CD8-positive, alpha-beta memory T cell (primary cell): ENCODE data around the gene PIBF1. TPM values are rescaled to one million over a fixed set of nuclear protein-coding genes. Genes with fewer than 3 reads are reported as not detected.

ENCODE experiments used
- CTCF ChIA-PET: fragments of 350-600 bp; sonication (Branson Sonifier 250); formaldehyde crosslinking; loops from one replicate; lab custom pipeline; 2021; ENCODE audit warnings: antibody characterized with exemption; lab: Charles Lee
- POLR2A ChIA-PET: fragments of 350-600 bp; sonication (Branson Sonifier 250); formaldehyde crosslinking; loops from one replicate; lab custom pipeline; 2021; ENCODE audit warnings: antibody characterized with exemption; lab: Charles Lee
- DNase-seq, 5 donors: peaks; one replicate each; pipeline versions ENCODE4 v3.0.0 to v3.0.0-alpha.2; 2020 to 2022; ENCODE audit warnings: mixed read lengths in 1 of 5
- H3K27ac ChIP-seq: one replicate; pipeline ENCODE4 v1.7.0; 2013; ENCODE audit warnings: low read depth, mild to moderate bottlenecking, low read length, moderate library complexity
- H3K27me3 ChIP-seq: 2 replicates; pipeline ENCODE4 v1.7.0; 2013; ENCODE audit warnings: low read length, mild to moderate bottlenecking; ENCODE audit not compliant: insufficient read depth, poor library complexity, severe bottlenecking
- H3K36me3 ChIP-seq: 2 replicates; pipeline ENCODE4 v1.7.0; 2013; ENCODE audit warnings: mild to moderate bottlenecking, low read length, moderate library complexity; ENCODE audit not compliant: insufficient read depth
- H3K4me1 ChIP-seq: 2 replicates; pipeline ENCODE4 v1.7.0; 2013; ENCODE audit warnings: mild to moderate bottlenecking, low read length, moderate library complexity; ENCODE audit not compliant: insufficient read depth
- H3K4me3 ChIP-seq: 2 replicates; pipeline ENCODE4 v1.7.0; 2013; ENCODE audit warnings: mild to moderate bottlenecking, low read length
- H3K9me3 ChIP-seq: 2 replicates; pipeline ENCODE4 v1.7.0; 2013; ENCODE audit warnings: mild to moderate bottlenecking, low read length
- H3K27ac Mint-ChIP-seq, 8 donors: one replicate each; pipeline ENCODE4 v1.8.0; 2020 to 2021; ENCODE audit warnings: mixed read lengths in 8 of 8, mild to moderate bottlenecking in 6 of 8, inconsistent platforms in 3 of 8, moderate library complexity in 3 of 8
- H3K27me3 Mint-ChIP-seq, 2 donors: one replicate each; pipeline ENCODE4 v1.8.0; 2020 to 2021; ENCODE audit warnings: mixed read lengths in 2 of 2, mild to moderate bottlenecking in 1 of 2, moderate library complexity in 1 of 2
- H3K36me3 Mint-ChIP-seq, 3 donors: one replicate each; pipeline ENCODE4 v1.8.0; 2020 to 2021; ENCODE audit warnings: mixed read lengths in 3 of 3, inconsistent platforms in 1 of 3, mild to moderate bottlenecking in 1 of 3
- H3K4me1 Mint-ChIP-seq, 3 donors: one replicate each; pipeline ENCODE4 v1.8.0; 2020 to 2021; ENCODE audit warnings: mixed read lengths in 3 of 3, inconsistent platforms in 1 of 3, mild to moderate bottlenecking in 1 of 3
- H3K4me3 Mint-ChIP-seq, 7 donors: one replicate each; pipeline ENCODE4 v1.8.0; 2020 to 2021; ENCODE audit warnings: mixed read lengths in 7 of 7, mild to moderate bottlenecking in 6 of 7, moderate library complexity in 4 of 7, inconsistent platforms in 2 of 7
- H3K9me3 Mint-ChIP-seq, 5 donors: one replicate each; pipeline ENCODE4 v1.8.0; 2020 to 2022; ENCODE audit warnings: mixed read lengths in 5 of 5, mild to moderate bottlenecking in 3 of 5, moderate library complexity in 2 of 5, inconsistent platforms in 1 of 5
- polyA plus RNA-seq: library from polyadenylated mRNA; unstranded; fragments of 300-500 nt; fragmentation: Illumina TruSeq; gene quantifications from one replicate; pipeline ENCODE4 v1.2.3, GENCODE V29; 2021
- total RNA-seq, 2 experiments: library from RNA; stranded (reverse); gene quantifications; one replicate each; pipeline ENCODE4 v1.2.3, GENCODE V29; 2021

The PIBF1 gene
- total and polyA plus RNA-seq, 3 experiments from 2014 or later = 17.7 to 21.7 (median 20.2) TPM

DNA sequence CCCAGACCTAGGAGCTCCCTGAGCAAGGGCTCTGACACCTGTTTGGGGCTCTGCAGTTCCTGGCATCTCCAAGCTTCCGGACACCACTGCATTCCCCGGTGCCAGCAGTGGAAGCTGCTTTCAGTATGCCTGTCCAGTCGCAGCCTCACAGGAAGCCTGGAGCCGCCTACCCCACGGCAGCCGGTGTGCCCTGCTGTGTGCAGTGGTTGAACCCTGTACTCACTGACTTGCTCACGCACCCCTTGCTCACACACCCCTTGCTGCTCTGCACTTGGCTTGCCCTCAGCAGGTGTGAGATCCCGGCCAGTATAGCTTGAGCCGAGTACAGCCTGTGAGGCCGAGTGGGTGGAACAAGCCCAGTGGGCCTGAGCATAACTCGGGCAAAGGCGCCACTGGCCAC, 70.3 kb downstream of the PIBF1 start:
- Mint-ChIP-seq H3K36me3 (peaks cover 18 to 68% (median 28%) of the 10 kb centered on the region in 3 donors), H3K27me3 (no peaks in the 10 kb centered on the region), H3K4me3 (no peak overlapping the region), H3K9me3 (no peaks in the 10 kb centered on the region), H3K27ac (no peak overlapping the region), H3K4me1 (no peaks in the 10 kb centered on the region)
- H3K27me3 ChIP-seq = no peaks in the 10 kb centered on the region
- DNase-seq = no peak
- H3K36me3 ChIP-seq = peaks cover 2% of the 10 kb centered on the region
- no peaks in the 10 kb centered on the region for H3K9me3 ChIP-seq
- no peaks in the 10 kb centered on the region for H3K4me1 ChIP-seq
- ChIA-PET CTCF (interaction anchor here (0.7 kb wide), 1 partner anchor 12 kb away, joined by 3 read pairs; no protein-coding TSS in a partner anchor), POLR2A (no interaction called here)
- H3K27ac ChIP-seq = no peak overlapping the region
- no peak overlapping the region for H3K4me3 ChIP-seq

DNA sequence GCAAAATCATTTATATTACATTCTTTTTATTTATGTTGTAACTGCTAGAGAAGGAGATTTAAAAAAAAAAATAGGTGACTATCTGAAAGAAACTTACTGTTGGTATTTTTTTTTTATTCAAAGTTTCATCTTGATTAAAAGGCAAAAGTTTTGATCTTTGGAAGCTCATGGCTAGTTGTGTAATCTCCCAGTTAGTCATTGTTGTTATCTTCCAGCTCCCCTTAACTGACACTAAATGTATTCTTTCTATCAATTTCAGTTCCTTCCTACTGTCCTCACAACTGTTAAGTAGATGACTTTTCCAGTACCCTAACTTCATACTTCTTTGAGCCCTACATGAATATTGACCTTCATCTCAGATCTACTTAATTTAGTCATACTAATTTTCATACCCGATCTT, 71.1 kb downstream of the PIBF1 start:
- Histone ChIP-seq H3K4me3 (no peak overlapping the region), H3K4me1 (no peaks in the 10 kb centered on the region), H3K36me3 (no peaks in the 10 kb centered on the region), H3K27me3 (no peaks in the 10 kb centered on the region), H3K9me3 (no peaks in the 10 kb centered on the region), H3K27ac (no peak overlapping the region)
- peaks cover 13 to 61% (median 20%) of the 10 kb centered on the region in 3 donors for H3K36me3 Mint-ChIP-seq
- no peak for DNase-seq
- H3K27ac Mint-ChIP-seq = no peak overlapping the region
- H3K27me3 Mint-ChIP-seq = no peaks in the 10 kb centered on the region
- no peak overlapping the region for H3K4me3 Mint-ChIP-seq
- POLR2A ChIA-PET = no interaction called here
- no peaks in the 10 kb centered on the region for H3K9me3 Mint-ChIP-seq
- H3K4me1 Mint-ChIP-seq = no peaks in the 10 kb centered on the region
- CTCF ChIA-PET = no interaction called here

DNA sequence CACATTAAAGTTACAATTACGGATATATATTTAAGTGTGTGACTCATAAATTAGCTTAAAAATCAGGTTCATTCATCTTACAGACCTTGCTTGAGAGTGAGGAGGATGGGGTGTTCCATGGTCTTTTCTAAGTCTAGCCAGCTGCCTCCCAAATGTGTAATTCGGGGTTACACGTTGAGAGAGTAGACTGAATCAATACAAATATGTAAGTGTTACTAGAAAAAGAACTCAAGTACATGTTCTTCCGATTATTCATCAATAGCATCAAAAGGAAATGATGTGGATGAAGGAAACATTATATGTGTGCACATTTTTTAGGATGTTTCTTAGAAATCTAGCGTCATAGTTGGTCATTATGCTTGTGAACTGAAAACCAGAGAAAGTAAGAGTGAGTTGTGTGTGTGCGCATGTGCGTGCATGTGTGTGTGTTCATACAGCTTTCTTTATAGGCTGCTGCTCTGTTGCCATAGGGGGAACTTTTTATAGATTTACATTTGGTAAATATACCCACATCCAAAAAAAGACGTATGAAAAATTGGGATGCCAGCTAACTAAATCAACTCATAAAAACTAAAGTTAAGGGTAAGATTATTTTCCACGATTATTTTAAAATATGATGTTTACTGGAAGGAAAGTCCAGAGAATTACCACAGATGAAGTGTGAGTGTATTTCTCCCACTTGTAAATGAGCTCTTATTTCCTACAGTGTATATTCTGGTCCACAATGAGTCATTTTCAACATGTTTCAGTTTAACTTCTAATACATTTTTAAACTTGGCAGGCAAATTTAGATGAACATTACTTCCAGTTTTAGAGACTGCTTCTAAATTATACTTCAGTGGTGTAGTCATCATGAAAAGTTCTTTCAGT, 82.4 kb downstream of the PIBF1 start:
- Histone ChIP-seq H3K36me3 (no peaks in the 10 kb centered on the region), H3K27me3 (no peaks in the 10 kb centered on the region), H3K4me3 (no peak overlapping the region), H3K27ac (no peak overlapping the region), H3K4me1 (no peaks in the 10 kb centered on the region), H3K9me3 (no peaks in the 10 kb centered on the region)
- no peak overlapping the region for H3K4me3 Mint-ChIP-seq
- peaks cover 8 to 14% (median 12%) of the 10 kb centered on the region in 3 donors for H3K4me1 Mint-ChIP-seq
- peak overlapping the region in 2 of 8 donors; percentile 5 to 6 for H3K27ac Mint-ChIP-seq
- DNase-seq = no peak
- ChIA-PET POLR2A (no interaction called here), CTCF (no interaction called here)
- peaks cover 0 to 3% (median 0%) of the 10 kb centered on the region in 5 donors for H3K9me3 Mint-ChIP-seq
- peaks cover 29 to 49% (median 35%) of the 10 kb centered on the region in 3 donors for H3K36me3 Mint-ChIP-seq
- no peaks in the 10 kb centered on the region for H3K27me3 Mint-ChIP-seq

DNA sequence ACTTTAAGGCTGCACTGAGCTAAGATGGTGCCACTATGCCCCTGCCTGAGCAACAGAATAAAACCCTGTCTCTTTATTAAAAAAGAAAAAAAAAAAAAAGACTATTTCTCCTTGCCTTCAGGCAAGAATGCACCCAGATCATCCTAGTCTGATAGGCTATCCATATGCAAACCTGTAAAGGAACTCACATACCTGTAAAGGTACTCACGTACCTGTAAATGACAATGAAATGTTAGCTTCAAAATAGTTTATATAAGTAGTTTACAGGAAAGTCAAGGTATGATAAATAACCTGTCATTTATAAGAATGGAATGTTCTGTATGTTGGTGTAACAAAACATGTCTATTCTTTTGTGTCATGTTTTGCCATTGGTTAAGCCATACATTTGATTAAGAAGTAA, 86.3 kb downstream of the PIBF1 start:
- H3K27me3 Mint-ChIP-seq = no peaks in the 10 kb centered on the region
- H3K36me3 ChIP-seq = no peaks in the 10 kb centered on the region
- H3K27ac ChIP-seq = no peak overlapping the region
- H3K4me1 Mint-ChIP-seq = peaks cover 8 to 20% (median 15%) of the 10 kb centered on the region in 3 donors
- no peaks in the 10 kb centered on the region for H3K27me3 ChIP-seq
- POLR2A ChIA-PET = interaction anchor here (0.6 kb wide), 1 partner anchor 864 kb away, joined by 3 read pairs; no protein-coding TSS in a partner anchor
- H3K27ac Mint-ChIP-seq = no peak overlapping the region
- DNase-seq = no peak
- H3K4me3 Mint-ChIP-seq = no peak overlapping the region
- H3K9me3 ChIP-seq = no peaks in the 10 kb centered on the region
- no peaks in the 10 kb centered on the region for H3K4me1 ChIP-seq
- CTCF ChIA-PET = no interaction called here
- H3K4me3 ChIP-seq = no peak overlapping the region
- H3K9me3 Mint-ChIP-seq = peaks cover 0 to 3% (median 0%) of the 10 kb centered on the region in 5 donors
- peaks cover 32 to 59% (median 42%) of the 10 kb centered on the region in 3 donors for H3K36me3 Mint-ChIP-seq

DNA sequence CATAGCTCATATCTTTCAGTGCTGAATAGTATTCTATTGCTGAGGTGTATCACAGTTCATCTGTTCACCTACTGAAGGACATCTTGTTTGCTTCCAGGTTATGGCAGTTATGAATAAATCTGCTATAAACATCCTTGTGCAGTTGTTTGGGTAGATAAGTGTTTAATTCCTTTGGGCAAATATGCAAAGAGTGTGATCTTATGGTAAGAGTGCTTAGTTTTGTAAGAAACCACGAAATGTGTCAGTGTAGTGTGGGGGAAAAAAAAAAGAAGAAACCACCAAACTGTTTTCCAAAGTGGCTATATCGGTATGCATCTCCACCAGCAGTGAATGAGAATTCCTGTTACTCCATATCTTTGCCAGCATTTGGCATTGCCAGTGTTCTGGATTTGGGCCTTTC, 93.3 kb downstream of the PIBF1 start:
- Histone ChIP-seq H3K27me3 (no peaks in the 10 kb centered on the region), H3K36me3 (peaks cover 3% of the 10 kb centered on the region), H3K9me3 (no peaks in the 10 kb centered on the region), H3K4me1 (no peaks in the 10 kb centered on the region), H3K27ac (no peak overlapping the region), H3K4me3 (no peak overlapping the region)
- ChIA-PET POLR2A (no interaction called here), CTCF (no interaction called here)
- Mint-ChIP-seq H3K9me3 (peaks cover 0 to 8% (median 0%) of the 10 kb centered on the region in 5 donors), H3K4me1 (peaks cover 7 to 36% (median 19%) of the 10 kb centered on the region in 3 donors), H3K27ac (no peak overlapping the region), H3K36me3 (peaks cover 41 to 70% (median 66%) of the 10 kb centered on the region in 3 donors), H3K4me3 (no peak overlapping the region), H3K27me3 (no peaks in the 10 kb centered on the region)
- DNase-seq = no peak

DNA sequence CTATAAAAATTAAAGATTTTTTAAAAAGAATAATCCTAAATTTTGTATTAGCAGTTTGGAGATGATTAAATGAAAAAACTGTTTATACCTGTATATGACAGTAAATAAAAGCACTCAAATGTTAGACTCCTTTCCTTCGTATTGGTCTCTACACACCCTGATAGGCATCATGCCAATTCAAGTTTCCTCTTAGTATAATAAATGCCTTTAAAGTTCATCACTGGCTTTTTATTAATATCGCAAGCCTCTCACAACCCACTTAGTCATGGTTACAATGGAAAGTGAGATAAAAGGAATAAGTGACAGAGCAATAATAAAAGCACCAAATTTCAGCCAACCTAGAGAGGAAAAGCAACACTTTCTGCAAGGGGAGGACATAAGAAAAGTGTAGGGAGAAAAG, 102.2 kb downstream of the PIBF1 start:
- H3K27me3 ChIP-seq = no peaks in the 10 kb centered on the region
- no peaks in the 10 kb centered on the region for H3K9me3 Mint-ChIP-seq
- no peak overlapping the region for H3K27ac Mint-ChIP-seq
- no peak overlapping the region for H3K4me3 Mint-ChIP-seq
- no peak overlapping the region for H3K27ac ChIP-seq
- H3K36me3 ChIP-seq = peaks cover 4% of the 10 kb centered on the region
- DNase-seq = no peak
- no peaks in the 10 kb centered on the region for H3K9me3 ChIP-seq
- no peaks in the 10 kb centered on the region for H3K4me1 ChIP-seq
- no peak overlapping the region for H3K4me3 ChIP-seq
- POLR2A ChIA-PET = no interaction called here
- no peaks in the 10 kb centered on the region for H3K27me3 Mint-ChIP-seq
- peaks cover 19 to 41% (median 20%) of the 10 kb centered on the region in 3 donors for H3K36me3 Mint-ChIP-seq
- CTCF ChIA-PET = no interaction called here
- H3K4me1 Mint-ChIP-seq = peaks cover 0 to 5% (median 0%) of the 10 kb centered on the region in 3 donors

DNA sequence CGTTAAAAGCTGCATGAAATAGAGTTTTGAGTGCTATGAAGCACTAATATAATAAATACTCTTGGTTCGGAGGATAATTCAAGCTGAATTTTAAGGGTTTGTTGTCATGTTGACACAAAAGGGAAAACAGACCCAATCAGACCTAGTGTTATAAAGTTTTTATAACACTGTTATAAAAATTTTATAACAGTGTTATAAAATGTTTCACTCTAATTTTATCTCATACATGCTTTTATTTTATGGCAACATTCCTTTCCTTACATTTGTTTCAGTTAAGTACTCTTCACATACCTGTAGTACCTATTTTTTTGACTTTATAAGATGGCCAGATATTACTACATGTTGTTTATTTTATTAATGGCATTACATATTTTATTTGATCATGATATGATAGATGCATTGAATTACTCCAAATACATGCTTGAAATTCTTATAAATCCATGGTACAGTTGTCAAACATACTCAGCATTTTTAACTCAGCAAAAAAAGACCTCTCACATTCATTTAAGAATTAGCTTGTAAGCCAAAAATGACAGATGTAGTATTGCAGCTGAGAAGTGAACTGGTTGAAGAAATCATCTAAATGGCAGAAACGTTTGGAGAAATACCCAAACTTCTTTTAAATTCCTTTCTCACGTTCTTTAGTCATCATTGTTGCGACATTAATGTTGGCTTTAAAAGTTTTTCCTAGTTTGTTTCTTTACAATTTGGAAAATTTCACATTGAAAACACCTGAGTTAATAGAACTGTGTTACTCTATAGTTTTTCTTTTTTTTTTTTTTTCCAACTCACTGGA, 104.5 kb downstream of the PIBF1 start:
- POLR2A ChIA-PET = no interaction called here
- H3K9me3 Mint-ChIP-seq = no peaks in the 10 kb centered on the region
- H3K36me3 ChIP-seq = no peaks in the 10 kb centered on the region
- H3K4me3 Mint-ChIP-seq = no peak overlapping the region
- H3K4me1 Mint-ChIP-seq = peaks cover 0 to 3% (median 0%) of the 10 kb centered on the region in 3 donors
- H3K27ac ChIP-seq = no peak overlapping the region
- H3K27me3 Mint-ChIP-seq = no peaks in the 10 kb centered on the region
- H3K36me3 Mint-ChIP-seq = peaks cover 12 to 33% (median 16%) of the 10 kb centered on the region in 3 donors
- DNase-seq = no peak
- H3K27me3 ChIP-seq = no peaks in the 10 kb centered on the region
- H3K9me3 ChIP-seq = no peaks in the 10 kb centered on the region
- CTCF ChIA-PET = no interaction called here
- H3K4me3 ChIP-seq = no peak overlapping the region
- H3K27ac Mint-ChIP-seq = no peak overlapping the region
- H3K4me1 ChIP-seq = no peaks in the 10 kb centered on the region

DNA sequence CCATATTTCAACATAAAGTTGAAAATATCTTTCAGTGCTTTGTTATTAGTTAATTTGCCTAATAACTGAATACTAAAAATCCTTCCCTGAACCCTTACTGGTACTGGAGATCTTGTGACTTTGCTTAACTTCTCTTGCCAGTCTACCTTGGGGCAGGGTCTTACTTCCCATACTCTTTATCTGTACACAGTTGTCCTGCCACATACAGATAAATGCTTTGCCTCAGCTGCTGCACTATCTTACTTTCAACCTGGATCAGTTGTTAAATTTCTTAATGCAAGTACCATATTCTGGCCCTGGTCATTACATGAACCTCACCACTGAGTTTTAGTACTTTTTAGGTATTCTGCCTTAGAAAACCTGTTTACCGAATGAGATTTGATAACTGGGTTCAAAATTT, 107.6 kb downstream of the PIBF1 start:
- Mint-ChIP-seq H3K4me1 (peaks cover 0 to 2% (median 0%) of the 10 kb centered on the region in 3 donors), H3K9me3 (no peaks in the 10 kb centered on the region), H3K27ac (peak overlapping the region in 1 of 8 donors; percentile 4), H3K36me3 (peaks cover 5 to 24% (median 8%) of the 10 kb centered on the region in 3 donors), H3K27me3 (no peaks in the 10 kb centered on the region), H3K4me3 (no peak overlapping the region)
- ChIA-PET CTCF (no interaction called here), POLR2A (no interaction called here)
- H3K4me1 ChIP-seq = no peaks in the 10 kb centered on the region
- H3K27ac ChIP-seq = no peak overlapping the region
- no peaks in the 10 kb centered on the region for H3K27me3 ChIP-seq
- no peaks in the 10 kb centered on the region for H3K36me3 ChIP-seq
- no peak overlapping the region for H3K4me3 ChIP-seq
- no peaks in the 10 kb centered on the region for H3K9me3 ChIP-seq
- DNase-seq = no peak
